H1 (cell line): ENCODE results near the gene CEP135. TPM values are rescaled to one million over a fixed set of nuclear protein-coding genes. Genes with fewer than 3 reads are reported as not detected.

Source experiments
- MAFK ChIP-seq: IDR thresholded peaks from 2 replicates; pipeline ENCODE4 v1.6.1; 2012; ENCODE audit warnings: low read depth, mild to moderate bottlenecking, improper control_type of control experiment, low read length
- NANOG ChIP-seq: IDR thresholded peaks from 2 replicates; pipeline ENCODE4 v1.6.1; 2011; ENCODE audit warnings: low read length, low read depth, mild to moderate bottlenecking, inconsistent platforms; ENCODE audit not compliant: insufficient read depth, poor library complexity, severe bottlenecking
- POLR2AphosphoS5 ChIP-seq: IDR thresholded peaks from 2 replicates; pipeline ENCODE4 v1.6.1; 2011; ENCODE audit warnings: low read depth, low read length
- SP1 ChIP-seq: IDR thresholded peaks from 2 replicates; pipeline ENCODE4 v1.6.1; 2011; ENCODE audit warnings: low read depth, low read length
- polyA plus RNA-seq, 7 experiments: library from polyadenylated mRNA; depleted of rRNA in 3 of 7; stranded (reverse) in 5 of 7; unstranded in 2 of 7; fragments of >200 nt in 5 of 7; fragments of 200-250 nt in 2 of 7; gene quantifications; 1 replicate in 5 of 7; 2 replicates in 1 of 7; 4 replicates in 1 of 7; pipeline versions ENCODE4 v1.2.1 to v1.2.3, GENCODE V29; 2011 to 2013; ENCODE audit warnings: missing spikeins in 2 of 7, mixed read lengths in 2 of 7
- total RNA-seq: library from RNA; stranded (reverse); fragmentation: NEBNext Ultra II Directional; extraction: Animal tissue kit (Norgen Biotek cat#: 25700); gene quantifications from 2 replicates; pipeline ENCODE4 v1.2.1, GENCODE V29; 2021
- TF ChIP-seq, protein P1 (sequence below), 3 experiments: IDR thresholded peaks; 1 replicate in 2 of 3; 2 replicates in 1 of 3; pipeline versions ENCODE4 v1.5.1 to v1.6.1; 2011; ENCODE audit warnings: low read length in 3 of 3, mild to moderate bottlenecking in 3 of 3, inconsistent platforms in 2 of 3, low read depth in 1 of 3, moderate library complexity in 1 of 3; ENCODE audit not compliant: insufficient read depth in 1 of 3; ENCODE audit errors: control extremely low read depth in 1 of 3

Gene CEP135
- total and polyA plus RNA-seq, 2 of the 8 experiments (the other 6 are each of a cell fraction or from before 2014, with no cell fraction given): 2.7 to 14.5 TPM

- TF ChIP-seq NANOG: no peak
- no peak for TF ChIP-seq POLR2AphosphoS5
- no peak for TF ChIP-seq SP1
- TF ChIP-seq MAFK: no peak
- TF ChIP-seq, protein P1, sequence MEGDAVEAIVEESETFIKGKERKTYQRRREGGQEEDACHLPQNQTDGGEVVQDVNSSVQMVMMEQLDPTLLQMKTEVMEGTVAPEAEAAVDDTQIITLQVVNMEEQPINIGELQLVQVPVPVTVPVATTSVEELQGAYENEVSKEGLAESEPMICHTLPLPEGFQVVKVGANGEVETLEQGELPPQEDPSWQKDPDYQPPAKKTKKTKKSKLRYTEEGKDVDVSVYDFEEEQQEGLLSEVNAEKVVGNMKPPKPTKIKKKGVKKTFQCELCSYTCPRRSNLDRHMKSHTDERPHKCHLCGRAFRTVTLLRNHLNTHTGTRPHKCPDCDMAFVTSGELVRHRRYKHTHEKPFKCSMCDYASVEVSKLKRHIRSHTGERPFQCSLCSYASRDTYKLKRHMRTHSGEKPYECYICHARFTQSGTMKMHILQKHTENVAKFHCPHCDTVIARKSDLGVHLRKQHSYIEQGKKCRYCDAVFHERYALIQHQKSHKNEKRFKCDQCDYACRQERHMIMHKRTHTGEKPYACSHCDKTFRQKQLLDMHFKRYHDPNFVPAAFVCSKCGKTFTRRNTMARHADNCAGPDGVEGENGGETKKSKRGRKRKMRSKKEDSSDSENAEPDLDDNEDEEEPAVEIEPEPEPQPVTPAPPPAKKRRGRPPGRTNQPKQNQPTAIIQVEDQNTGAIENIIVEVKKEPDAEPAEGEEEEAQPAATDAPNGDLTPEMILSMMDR (IDR thresholded peaks at IDR 0.05; ENCODE audit: control extremely low read depth in 1 of 3, insufficient read depth in 1 of 3, low read depth in 1 of 3, low read length in 3 of 3): no peak
- TF ChIP-seq, all 59 proteins: peak for 0
Measured at GRCh38 chr4:56062526-56063145, 113.9 kb downstream of the CEP135 start (continued).
